ENCODE measurements around the gene STK24.

STK24 gene

DNA sequence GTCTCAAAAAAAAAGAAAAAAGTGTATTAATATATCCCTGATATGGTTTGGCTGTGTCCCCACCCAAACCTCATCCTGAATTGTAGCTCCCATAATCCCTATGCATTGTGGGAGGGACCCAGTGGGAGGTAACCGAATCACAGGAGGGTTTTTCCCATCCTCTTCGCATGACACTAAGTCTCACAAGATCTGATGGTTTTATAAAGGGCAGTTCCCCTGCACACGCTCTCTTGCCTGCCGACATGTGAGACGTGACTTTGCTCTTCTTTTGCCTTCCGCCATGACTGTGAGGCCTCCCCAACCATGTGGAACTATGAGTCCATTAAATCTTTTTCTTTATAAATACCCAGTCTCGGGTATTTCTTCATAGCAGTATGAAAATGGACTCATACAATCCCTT, 17.7 kb downstream of the STK24 start:
- H3K27ac ChIP-seq, result no peak overlapping the region
- TF ChIP-seq ZFX (IDR thresholded peaks at IDR 0.05; ENCODE audit: borderline replicate concordance), result no peak
- TF ChIP-seq, protein P1, sequence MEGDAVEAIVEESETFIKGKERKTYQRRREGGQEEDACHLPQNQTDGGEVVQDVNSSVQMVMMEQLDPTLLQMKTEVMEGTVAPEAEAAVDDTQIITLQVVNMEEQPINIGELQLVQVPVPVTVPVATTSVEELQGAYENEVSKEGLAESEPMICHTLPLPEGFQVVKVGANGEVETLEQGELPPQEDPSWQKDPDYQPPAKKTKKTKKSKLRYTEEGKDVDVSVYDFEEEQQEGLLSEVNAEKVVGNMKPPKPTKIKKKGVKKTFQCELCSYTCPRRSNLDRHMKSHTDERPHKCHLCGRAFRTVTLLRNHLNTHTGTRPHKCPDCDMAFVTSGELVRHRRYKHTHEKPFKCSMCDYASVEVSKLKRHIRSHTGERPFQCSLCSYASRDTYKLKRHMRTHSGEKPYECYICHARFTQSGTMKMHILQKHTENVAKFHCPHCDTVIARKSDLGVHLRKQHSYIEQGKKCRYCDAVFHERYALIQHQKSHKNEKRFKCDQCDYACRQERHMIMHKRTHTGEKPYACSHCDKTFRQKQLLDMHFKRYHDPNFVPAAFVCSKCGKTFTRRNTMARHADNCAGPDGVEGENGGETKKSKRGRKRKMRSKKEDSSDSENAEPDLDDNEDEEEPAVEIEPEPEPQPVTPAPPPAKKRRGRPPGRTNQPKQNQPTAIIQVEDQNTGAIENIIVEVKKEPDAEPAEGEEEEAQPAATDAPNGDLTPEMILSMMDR (IDR thresholded peaks at IDR 0.05), result no peak

DNA sequence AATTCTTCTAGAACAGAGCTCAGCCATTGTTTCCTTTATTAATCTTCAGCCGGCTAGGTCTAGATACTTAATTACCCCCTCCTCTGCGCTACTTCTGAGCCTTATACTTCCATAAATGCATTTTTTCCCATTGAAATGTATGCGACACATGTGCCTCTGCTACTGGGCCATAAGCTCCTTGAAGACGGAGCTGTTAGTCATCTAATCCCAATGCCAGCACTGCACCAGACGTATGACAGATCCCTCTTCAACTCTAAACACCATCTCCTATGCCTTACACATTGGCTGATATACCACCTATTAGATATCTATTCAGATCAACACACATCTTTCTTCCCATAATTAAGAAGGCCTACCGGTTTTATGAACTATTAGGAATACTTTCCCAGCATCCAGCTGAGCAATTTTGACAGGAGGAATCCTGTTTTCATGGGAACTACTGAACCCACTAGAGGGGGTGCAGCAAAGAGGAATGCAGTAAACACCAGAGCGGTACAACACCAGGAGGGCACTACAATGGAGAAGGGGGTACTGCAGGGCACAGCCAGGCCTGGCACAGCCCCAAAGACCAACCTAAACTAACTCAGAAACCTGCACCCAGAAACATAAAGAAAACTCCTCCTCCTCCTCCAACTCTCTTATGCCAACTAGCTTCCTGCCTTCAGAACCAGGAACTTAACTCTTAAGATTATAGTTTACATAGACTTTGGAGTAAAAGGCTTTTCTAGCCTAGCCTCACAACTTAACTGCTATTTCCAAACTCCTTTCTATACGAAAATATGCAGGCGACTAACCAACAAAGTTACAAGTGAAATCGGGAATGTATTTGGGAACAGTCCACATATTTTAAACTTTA, 18.7 kb downstream of the STK24 start:
- H3K27ac ChIP-seq, result no peak overlapping the region
- TF ChIP-seq, protein P1 (IDR thresholded peaks at IDR 0.05), result no peak
- no peak for TF ChIP-seq ZFX (IDR thresholded peaks at IDR 0.05; ENCODE audit: borderline replicate concordance)

DNA sequence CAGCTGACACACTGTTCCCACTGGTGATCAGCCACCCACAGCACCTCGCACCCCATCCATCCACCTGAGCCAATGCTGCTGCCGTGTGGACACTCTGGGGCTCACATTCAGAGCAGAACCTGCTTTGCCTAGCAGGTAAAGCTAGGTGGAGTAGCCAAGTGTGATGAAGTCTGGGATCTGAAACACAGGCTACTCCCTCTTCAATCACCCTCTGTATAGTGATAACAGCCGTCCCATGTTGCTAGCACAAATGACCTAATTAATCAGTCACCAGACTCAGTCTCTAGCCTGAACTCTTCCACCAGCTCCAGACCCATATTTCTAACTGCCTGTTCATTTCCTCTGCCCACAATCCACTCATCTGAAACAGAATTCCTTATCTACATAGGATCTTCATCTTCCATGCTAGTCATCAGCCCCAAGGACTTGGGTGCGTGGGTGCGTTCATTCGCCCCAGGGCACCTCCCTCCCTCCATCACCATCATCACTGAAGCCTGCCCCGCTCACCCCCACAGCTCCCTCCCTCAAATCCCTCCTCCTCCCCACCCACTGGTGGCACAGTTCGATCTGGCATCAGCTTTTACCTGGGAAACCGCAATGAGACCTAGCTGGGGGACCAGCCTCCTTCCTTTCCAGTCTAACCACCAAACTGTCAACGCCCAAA, 19.8 kb downstream of the STK24 start:
- TF ChIP-seq, protein P1 (IDR thresholded peaks at IDR 0.05), result no peak
- TF ChIP-seq ZFX (IDR thresholded peaks at IDR 0.05; ENCODE audit: borderline replicate concordance), result no peak
- no peak overlapping the region for H3K27ac ChIP-seq

DNA sequence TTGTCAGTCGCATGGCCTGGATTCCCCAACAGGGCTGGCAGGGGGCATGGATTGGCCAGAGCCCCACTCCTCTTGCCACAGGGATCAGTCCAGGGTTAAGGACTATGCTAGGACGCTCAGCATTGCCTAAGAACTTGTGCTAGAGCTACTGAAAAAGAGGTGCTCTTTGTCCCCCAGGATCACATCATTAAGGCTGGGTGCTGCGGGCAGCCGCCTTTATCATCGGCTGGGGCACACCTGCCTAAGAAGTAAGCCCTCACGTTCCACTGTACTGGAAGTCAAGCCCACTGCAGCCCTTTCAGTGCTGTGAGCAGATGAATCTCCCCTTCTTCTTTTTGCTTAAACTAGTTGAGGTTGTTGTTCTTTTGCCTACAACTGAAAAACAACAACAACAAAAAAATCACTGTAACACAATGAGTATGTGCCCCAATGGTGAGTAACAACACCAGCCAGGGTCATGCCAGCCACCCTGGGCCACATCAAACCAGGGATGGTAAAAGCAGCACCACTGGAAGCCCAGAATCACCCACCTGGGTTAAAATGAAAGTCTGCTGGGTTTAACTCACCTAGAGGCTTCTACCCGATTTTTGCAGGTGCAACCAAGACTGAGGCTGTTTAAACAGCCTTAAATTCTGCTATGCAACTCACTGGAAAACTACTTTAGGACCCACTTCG, 20.6 kb downstream of the STK24 start:
- H3K27ac ChIP-seq, result no peak overlapping the region

DNA sequence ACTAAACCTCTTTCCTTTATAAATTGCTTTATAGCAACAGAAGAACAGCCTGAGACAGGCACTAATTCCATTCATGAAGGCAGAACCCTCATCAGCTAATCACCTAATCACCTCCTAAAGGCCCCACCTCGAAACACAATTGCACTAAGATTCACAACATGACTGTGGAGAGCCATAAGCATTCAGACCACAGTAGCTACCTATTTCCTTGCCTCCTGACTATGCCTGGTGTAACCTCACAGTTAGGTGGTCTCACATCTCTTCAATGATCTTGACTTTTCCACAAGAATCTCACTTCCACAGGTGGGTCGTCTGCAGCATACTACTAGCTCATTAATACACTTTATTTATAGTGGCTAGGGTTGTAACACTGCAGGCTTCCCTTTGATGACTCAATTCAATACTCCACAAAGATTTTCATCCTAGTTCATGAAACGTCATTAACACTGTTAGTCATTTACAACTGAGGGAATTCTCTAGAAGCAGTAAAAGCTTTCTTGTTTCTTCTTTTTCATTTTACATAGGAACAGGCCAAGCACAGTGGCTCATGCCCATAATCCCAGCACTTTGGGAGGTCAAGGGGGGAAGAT, 27.1 kb downstream of the STK24 start:
- no peak for TF ChIP-seq ZFX (IDR thresholded peaks at IDR 0.05; ENCODE audit: borderline replicate concordance)
- TF ChIP-seq, protein P1 (IDR thresholded peaks at IDR 0.05), result no peak
- no peak overlapping the region for H3K27ac ChIP-seq

More for the DNA sequence above, 20.6 kb downstream of the STK24 start:
- no peak for TF ChIP-seq ZFX (IDR thresholded peaks at IDR 0.05; ENCODE audit: borderline replicate concordance)
- TF ChIP-seq, protein P1 (IDR thresholded peaks at IDR 0.05), result no peak

DNA sequence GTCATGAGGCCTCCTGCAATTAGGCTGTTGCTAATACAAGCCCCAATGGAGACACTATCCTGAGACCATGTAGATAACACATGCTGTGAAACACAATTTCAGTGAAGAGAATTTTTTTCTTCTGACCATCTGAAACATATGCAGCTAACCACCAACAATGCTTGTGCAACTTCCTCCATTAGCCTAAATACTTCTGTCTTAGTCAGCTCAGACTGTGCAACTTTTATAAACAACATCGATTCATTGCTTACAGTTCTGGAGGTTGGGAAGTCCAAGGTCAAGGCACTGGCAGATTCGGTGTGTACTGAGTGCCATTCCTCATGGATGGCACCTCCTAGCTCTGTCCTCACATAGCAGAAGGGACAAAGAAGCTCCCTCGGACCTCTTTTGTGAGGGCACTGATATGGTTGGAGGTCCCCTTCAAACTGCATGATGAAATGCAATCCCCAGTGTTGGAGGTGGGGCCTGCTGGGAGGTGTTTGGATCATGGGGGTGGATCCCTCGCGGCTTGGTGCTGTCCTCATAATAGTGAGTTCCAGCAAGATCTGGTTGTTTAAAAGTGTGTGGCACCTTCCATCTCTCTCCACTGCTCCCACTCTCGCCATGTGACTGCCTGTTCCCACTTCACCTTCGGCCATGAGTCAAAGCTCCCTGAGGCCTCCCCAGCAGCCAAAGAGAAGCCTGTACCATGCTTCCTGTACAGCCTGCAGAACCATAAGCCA, 27.7 kb downstream of the STK24 start:
- TF ChIP-seq, protein P1 (IDR thresholded peaks at IDR 0.05), result no peak
- no peak for TF ChIP-seq ZFX (IDR thresholded peaks at IDR 0.05; ENCODE audit: borderline replicate concordance)

More for the DNA sequence above, 27.7 kb downstream of the STK24 start:
- H3K27ac ChIP-seq, result no peak overlapping the region
